Nephron (organoid): ENCODE data around the gene RAP2C.

ENCODE experiments used
- H3K27ac Mint-ChIP-seq, 3 experiments: 2 replicates each; pipeline ENCODE4 v1.8.0; 2020; ENCODE audit warnings: mixed read lengths in 3 of 3, mild to moderate bottlenecking in 2 of 3, moderate library complexity in 1 of 3
- H3K27me3 Mint-ChIP-seq: 2 replicates; pipeline ENCODE4 v1.8.0; 2021; ENCODE audit warnings: low read depth, mild to moderate bottlenecking, moderate library complexity, mixed read lengths
- H3K36me3 Mint-ChIP-seq: 2 replicates; pipeline ENCODE4 v1.8.0; 2020; ENCODE audit warnings: low read depth, mixed read lengths
- H3K4me1 Mint-ChIP-seq: 2 replicates; pipeline ENCODE4 v1.8.0; 2020; ENCODE audit warnings: mixed read lengths
- H3K4me3 Mint-ChIP-seq, 3 experiments: 2 replicates each; pipeline ENCODE4 v1.8.0; 2020; ENCODE audit warnings: mild to moderate bottlenecking in 3 of 3, mixed read lengths in 3 of 3, moderate library complexity in 2 of 3
- H3K9me3 Mint-ChIP-seq: 2 replicates; pipeline ENCODE4 v1.8.0; 2020; ENCODE audit warnings: mixed read lengths
- TF ChIP-seq, protein P1 (sequence below), 3 experiments: fragments of 200-600 bp; sonication (generic); IDR thresholded peaks; one replicate each; pipeline ENCODE4 v1.5.0; 2021; ENCODE audit warnings: antibody characterized with exemption in 3 of 3; ENCODE audit not compliant: unreplicated experiment in 3 of 3

Gene RAP2C

DNA sequence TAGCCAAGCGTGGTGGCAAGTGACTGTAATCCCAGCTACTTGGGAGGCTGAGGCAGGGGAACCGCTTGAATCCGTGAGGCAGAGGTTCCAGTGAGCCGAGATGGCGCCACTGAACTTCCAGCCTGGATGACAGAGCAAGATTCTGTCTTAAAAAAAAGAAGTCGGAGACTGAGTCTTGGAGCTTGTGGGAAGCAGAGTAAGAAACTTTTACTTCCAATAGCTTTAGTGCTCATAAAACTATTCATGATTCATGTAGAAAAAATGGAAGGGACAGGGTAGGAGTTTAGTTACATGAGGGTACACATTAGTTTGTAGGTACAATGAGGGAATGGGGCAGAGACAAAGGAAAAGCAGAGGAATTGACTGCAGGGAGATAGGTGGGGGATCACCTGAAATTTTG, 19.3 kb downstream of the RAP2C start:
- H3K27ac Mint-ChIP-seq = peak overlapping the region in 1 of 3 experiments; percentile 10
- TF ChIP-seq, protein P1, sequence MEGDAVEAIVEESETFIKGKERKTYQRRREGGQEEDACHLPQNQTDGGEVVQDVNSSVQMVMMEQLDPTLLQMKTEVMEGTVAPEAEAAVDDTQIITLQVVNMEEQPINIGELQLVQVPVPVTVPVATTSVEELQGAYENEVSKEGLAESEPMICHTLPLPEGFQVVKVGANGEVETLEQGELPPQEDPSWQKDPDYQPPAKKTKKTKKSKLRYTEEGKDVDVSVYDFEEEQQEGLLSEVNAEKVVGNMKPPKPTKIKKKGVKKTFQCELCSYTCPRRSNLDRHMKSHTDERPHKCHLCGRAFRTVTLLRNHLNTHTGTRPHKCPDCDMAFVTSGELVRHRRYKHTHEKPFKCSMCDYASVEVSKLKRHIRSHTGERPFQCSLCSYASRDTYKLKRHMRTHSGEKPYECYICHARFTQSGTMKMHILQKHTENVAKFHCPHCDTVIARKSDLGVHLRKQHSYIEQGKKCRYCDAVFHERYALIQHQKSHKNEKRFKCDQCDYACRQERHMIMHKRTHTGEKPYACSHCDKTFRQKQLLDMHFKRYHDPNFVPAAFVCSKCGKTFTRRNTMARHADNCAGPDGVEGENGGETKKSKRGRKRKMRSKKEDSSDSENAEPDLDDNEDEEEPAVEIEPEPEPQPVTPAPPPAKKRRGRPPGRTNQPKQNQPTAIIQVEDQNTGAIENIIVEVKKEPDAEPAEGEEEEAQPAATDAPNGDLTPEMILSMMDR (IDR thresholded peaks at IDR 0.05; ENCODE audit: unreplicated experiment in 3 of 3) = no peak
- peaks cover 8% of the 10 kb centered on the region for H3K9me3 Mint-ChIP-seq
- no peaks in the 10 kb centered on the region for H3K27me3 Mint-ChIP-seq
- H3K36me3 Mint-ChIP-seq = peaks cover 39% of the 10 kb centered on the region
- peaks cover 20% of the 10 kb centered on the region for H3K4me1 Mint-ChIP-seq
- no peak overlapping the region for H3K4me3 Mint-ChIP-seq

DNA sequence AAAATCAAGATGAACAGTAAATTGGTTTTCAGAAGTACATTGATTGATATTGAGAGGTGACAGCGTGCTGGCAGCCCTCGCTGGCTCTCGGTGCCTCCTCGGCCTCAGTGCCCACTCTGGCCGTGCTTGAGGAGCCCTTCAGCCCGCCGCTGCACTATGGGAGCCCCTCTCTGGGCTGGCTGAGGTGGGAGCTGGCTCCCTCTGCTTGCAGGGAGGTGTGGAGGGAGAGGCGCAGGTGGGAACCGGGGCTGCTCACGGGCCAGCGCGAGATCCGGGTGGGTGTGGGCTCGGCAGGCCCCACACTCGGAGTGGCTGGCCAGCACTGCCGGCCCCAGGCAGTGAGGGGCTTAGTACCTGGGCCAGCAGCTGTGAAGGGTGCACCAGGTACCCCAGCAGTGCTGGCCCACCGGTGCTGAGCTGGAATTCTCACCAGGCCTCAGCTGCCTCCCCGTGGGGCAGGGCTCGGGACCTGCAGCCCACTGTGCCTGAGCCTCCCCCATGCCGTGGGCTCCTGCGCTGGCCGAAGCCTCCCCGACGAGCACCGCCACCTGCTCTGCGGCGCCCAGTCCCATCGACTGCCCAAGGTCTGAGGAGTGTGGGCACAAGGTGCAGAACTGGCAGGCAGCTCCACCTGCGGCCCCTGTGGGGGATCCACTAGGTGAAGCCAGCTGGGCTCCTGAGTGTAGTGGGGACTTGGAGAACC, 25.2 kb downstream of the RAP2C start:
- peaks cover 11% of the 10 kb centered on the region for H3K36me3 Mint-ChIP-seq
- H3K27ac Mint-ChIP-seq = no peak overlapping the region
- peaks cover 11% of the 10 kb centered on the region for H3K4me1 Mint-ChIP-seq
- H3K27me3 Mint-ChIP-seq = no peaks in the 10 kb centered on the region
- H3K9me3 Mint-ChIP-seq = peaks cover 12% of the 10 kb centered on the region
- TF ChIP-seq, protein P1 (IDR thresholded peaks at IDR 0.05; ENCODE audit: unreplicated experiment in 3 of 3) = no peak
- no peak overlapping the region for H3K4me3 Mint-ChIP-seq

DNA sequence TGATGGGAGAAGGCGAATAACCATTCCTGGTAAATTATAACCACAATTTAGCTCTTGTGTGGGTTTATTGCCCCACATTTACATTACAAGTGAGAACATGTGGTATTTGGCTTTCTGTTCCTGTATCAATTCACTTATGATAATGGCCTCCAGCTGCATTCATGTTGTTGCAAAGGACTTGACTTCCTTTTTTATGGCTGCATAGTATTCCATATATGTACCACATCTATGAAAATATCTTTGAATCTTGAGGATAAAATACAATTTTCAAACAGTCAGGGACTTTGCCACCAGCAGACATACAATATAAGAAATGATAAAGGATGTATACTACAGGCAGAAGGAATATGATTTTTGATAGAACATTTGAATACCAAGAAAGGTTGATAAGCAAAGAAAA, 27.3 kb downstream of the RAP2C start:
- H3K27me3 Mint-ChIP-seq = no peaks in the 10 kb centered on the region
- H3K9me3 Mint-ChIP-seq = peaks cover 9% of the 10 kb centered on the region
- TF ChIP-seq, protein P1 (IDR thresholded peaks at IDR 0.05; ENCODE audit: unreplicated experiment in 3 of 3) = no peak
- H3K27ac Mint-ChIP-seq = no peak overlapping the region
- H3K36me3 Mint-ChIP-seq = peaks cover 11% of the 10 kb centered on the region
- no peak overlapping the region for H3K4me3 Mint-ChIP-seq
- H3K4me1 Mint-ChIP-seq = peaks cover 11% of the 10 kb centered on the region

DNA sequence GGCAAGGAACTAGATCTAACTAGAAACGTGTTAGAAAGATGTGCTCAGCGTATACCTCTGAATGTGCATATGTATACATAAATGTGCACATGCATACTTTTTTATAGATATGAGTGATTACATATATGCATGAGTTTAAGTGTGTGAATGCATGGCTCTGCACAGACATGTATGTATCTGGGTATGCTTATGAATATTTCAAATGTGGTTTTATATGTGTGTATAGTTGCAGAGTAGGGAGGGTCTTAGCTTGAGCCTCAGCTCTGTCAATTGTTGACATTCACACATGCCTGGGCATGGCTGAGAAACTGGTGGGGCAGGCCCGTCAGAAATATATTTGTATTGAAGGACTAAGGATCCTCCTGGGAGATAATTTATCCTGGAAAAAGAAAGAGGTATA, 31.1 kb downstream of the RAP2C start:
- H3K4me1 Mint-ChIP-seq = no peaks in the 10 kb centered on the region
- peaks cover 3% of the 10 kb centered on the region for H3K9me3 Mint-ChIP-seq
- no peaks in the 10 kb centered on the region for H3K27me3 Mint-ChIP-seq
- H3K4me3 Mint-ChIP-seq = no peak overlapping the region
- H3K27ac Mint-ChIP-seq = no peak overlapping the region
- TF ChIP-seq, protein P1 (IDR thresholded peaks at IDR 0.05; ENCODE audit: unreplicated experiment in 3 of 3) = no peak
- H3K36me3 Mint-ChIP-seq = peaks cover 4% of the 10 kb centered on the region

DNA sequence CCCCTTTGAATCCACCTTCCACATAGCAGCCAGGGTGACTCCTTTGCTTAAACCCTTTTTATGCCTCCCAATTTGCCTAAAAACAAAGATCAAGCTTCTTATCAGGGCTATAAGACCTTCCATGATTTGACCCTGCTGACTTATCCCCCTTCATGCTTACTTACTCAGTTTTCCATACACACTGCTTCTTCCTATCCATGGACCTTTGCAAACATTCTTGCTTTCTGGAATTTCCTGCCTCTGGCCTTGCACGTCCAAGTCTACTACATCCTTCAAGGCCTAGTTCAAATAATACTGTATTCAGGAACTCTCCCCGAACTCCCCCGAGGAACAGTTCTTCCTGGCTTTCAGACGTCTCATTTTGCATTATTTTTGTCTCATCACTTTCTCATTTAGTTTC, 31.8 kb downstream of the RAP2C start:
- Mint-ChIP-seq H3K27ac (peak overlapping the region; percentile 10 to 56 (median 27)), H3K27me3 (no peaks in the 10 kb centered on the region), H3K4me1 (no peaks in the 10 kb centered on the region), H3K36me3 (no peaks in the 10 kb centered on the region), H3K4me3 (no peak overlapping the region), H3K9me3 (no peaks in the 10 kb centered on the region)
- TF ChIP-seq, protein P1 (IDR thresholded peaks at IDR 0.05; ENCODE audit: unreplicated experiment in 3 of 3) = no peak

DNA sequence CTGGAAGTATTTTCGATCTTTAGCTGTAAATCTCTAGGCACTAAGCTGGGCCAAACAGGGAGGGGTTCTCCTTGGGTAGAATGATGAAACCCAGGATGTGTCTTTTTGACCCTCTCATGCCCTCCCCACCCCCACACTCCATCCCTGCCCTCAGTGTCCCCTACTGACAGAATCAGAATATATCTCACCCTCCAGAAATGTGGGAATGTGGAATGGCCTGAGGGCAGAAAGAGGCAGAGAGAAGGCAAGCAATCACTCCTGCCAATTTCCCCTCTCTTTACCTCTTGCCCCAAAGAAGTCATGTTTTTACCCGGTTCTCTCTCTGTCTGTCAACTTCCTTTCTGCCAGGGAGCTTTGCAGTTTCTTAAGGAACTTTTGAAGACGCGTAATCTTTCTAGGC, 34.4 kb downstream of the RAP2C start:
- Mint-ChIP-seq H3K9me3 (peaks cover 4% of the 10 kb centered on the region), H3K36me3 (no peaks in the 10 kb centered on the region), H3K27ac (peak overlapping the region in 1 of 3 experiments; percentile 2), H3K4me1 (no peaks in the 10 kb centered on the region), H3K27me3 (no peaks in the 10 kb centered on the region), H3K4me3 (no peak overlapping the region)
- TF ChIP-seq, protein P1 (IDR thresholded peaks at IDR 0.05; ENCODE audit: unreplicated experiment in 3 of 3) = no peak
